Body of pancreas (tissue), 4 donors: ENCODE measurements around the gene HOXB4. TPM values are rescaled to one million over a fixed set of nuclear protein-coding genes. Genes with fewer than 3 reads are reported as not detected.
A peak's percentile ranks its signal among the peaks of the same experiment; 100 is the strongest.

Source experiments
- ATAC-seq: fragments of 150-250 bp; one replicate; pipeline ENCODE4 v1.9.1; 2016
- DNase-seq, 4 donors: peaks; one replicate each; pipeline ENCODE4 v3.0.0-alpha.2; 2019
- H3K27ac ChIP-seq, 4 donors: fragments of 200-600 bp; sonication (generic); 1 replicate in 3 of 4; 2 replicates in 1 of 4; pipeline versions ENCODE4 v1.5.1 to v1.6.1; 2016 to 2019; ENCODE audit warnings: mild to moderate bottlenecking in 1 of 4, mixed read lengths in 1 of 4, moderate library complexity in 1 of 4
- H3K27me3 ChIP-seq, 2 donors: fragments of 200-600 bp; sonication (generic); one replicate each; pipeline ENCODE4 v1.6.0; 2016; ENCODE audit warnings: mild to moderate bottlenecking in 1 of 2
- H3K36me3 ChIP-seq, 2 donors: fragments of 200-600 bp; sonication (generic); replicated peaks in 1 of 2; 2 replicates each; pipeline ENCODE4 v1.5.1; 2016; ENCODE audit warnings: low read depth in 2 of 2; ENCODE audit not compliant: insufficient read depth in 1 of 2
- H3K4me1 ChIP-seq: fragments of 200-600 bp; sonication (generic); one replicate; pipeline ENCODE4 v1.6.0; 2016
- H3K4me3 ChIP-seq, 2 donors: fragments of 200-600 bp; sonication (generic); 1 replicate in 1 of 2; 2 replicates in 1 of 2; pipeline ENCODE4 v1.5.1; 2016 to 2019
- H3K9me3 ChIP-seq, 3 donors: fragments of 200-600 bp; sonication (generic); 1 replicate in 2 of 3; 2 replicates in 1 of 3; pipeline ENCODE4 v1.5.1; 2016
- POLR2A ChIP-seq, 3 donors: fragments of 450-650 bp; IDR thresholded peaks; one replicate each; pipeline ENCODE4 v1.6.1; 2016; ENCODE audit warnings: antibody characterized with exemption in 3 of 3, mild to moderate bottlenecking in 2 of 3
- WGBS, 2 donors: methylation state at CpG; one replicate each; pipeline ENCODE4 v1.1.5; 2017; 5-methylcytosine and 5-hydroxymethylcytosine counted together
- intact Hi-C: fragments of 100-400 bp; cut with DNase I; formaldehyde crosslinking; loops from one replicate; pipeline ENCODE4 v1.15.1; 2023
- total RNA-seq, 2 donors: library from RNA; depleted of rRNA; stranded (reverse); fragments of >200 nt; gene quantifications; one replicate each; pipeline ENCODE4 v1.1.0, GENCODE V29; 2016
- TF ChIP-seq, protein P1 (sequence below), 7 experiments: fragments of 450-650 bp in 4 of 7; fragments of 200-600 bp in 3 of 7; sonication (generic) in 3 of 7; IDR thresholded peaks; one replicate each; pipeline ENCODE4 v1.5.1; 2016 to 2019; ENCODE audit warnings: antibody characterized with exemption in 7 of 7

HOXB4 gene
- total RNA-seq, 2 donors from 2014 or later: 0.26 to 2.3 TPM

DNA sequence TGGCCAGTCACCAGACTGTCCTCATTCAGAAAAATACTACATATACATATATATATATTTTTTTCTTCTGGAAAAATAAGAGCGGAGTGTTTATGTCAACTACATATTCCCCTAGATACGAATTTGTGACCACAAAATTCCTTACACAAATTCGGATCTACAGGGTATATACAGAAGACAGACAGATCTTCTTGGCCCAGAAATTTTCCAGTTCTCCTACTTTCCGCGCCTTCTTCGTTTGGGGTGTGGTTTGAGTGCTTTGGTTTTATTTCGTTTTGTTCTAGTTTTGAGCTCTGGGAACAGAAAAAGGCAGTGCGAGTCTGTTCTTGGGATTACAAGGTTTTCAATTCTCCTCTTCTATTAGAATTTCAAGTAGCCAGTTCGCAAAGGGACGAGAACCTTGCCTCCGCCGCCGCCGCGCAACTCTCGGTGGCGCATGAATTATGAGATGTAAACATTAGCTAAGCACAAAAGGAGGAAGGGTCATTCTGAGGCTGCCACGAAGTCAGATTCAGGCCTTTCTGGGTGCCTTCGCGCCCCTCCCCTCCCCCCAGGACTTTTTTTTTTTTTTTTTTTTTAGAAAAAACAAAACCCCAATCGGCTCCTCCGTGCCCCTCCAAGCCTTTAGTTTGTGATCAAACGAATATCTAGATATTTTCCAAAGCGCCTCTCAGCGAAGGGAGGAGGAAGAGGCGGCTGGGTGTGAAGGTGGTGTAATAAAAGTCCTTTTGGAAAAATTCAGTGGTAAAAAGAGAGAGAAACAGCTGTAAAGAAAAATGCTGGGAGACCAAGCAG lies 1.8 kb upstream of the HOXB4 start:
- Histone ChIP-seq H3K4me3 (no peak overlapping the region), H3K36me3 (no peaks in the 10 kb centered on the region), H3K27me3 (peaks cover 0 to 62% of the 10 kb centered on the region in 2 donors), H3K4me1 (peaks cover 18% of the 10 kb centered on the region), H3K9me3 (no peaks in the 10 kb centered on the region), H3K27ac (peak overlapping the region in 1 of 4 donors; percentile 43)
- intact Hi-C loops: no loop called here
- no peak for TF ChIP-seq POLR2A (IDR thresholded peaks at IDR 0.05)
- TF ChIP-seq, protein P1, sequence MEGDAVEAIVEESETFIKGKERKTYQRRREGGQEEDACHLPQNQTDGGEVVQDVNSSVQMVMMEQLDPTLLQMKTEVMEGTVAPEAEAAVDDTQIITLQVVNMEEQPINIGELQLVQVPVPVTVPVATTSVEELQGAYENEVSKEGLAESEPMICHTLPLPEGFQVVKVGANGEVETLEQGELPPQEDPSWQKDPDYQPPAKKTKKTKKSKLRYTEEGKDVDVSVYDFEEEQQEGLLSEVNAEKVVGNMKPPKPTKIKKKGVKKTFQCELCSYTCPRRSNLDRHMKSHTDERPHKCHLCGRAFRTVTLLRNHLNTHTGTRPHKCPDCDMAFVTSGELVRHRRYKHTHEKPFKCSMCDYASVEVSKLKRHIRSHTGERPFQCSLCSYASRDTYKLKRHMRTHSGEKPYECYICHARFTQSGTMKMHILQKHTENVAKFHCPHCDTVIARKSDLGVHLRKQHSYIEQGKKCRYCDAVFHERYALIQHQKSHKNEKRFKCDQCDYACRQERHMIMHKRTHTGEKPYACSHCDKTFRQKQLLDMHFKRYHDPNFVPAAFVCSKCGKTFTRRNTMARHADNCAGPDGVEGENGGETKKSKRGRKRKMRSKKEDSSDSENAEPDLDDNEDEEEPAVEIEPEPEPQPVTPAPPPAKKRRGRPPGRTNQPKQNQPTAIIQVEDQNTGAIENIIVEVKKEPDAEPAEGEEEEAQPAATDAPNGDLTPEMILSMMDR (IDR thresholded peaks at IDR 0.05): no peak
- DNase-seq (no peak), ATAC-seq (no peak)
- 13 to 15% methylated on average over 26 of the region's 26 CpGs for WGBS, 2 donors

- intact Hi-C loops: no loop called here
- H3K27ac ChIP-seq: peak overlapping the region in 1 of 4 donors; percentile 43
- 14 to 18% methylated on average over 7 of the region's 7 CpGs for WGBS, 2 donors
These were observed 1.3 kb upstream of the HOXB4 start for GRCh38 chr17:48579471-48579759.

DNA sequence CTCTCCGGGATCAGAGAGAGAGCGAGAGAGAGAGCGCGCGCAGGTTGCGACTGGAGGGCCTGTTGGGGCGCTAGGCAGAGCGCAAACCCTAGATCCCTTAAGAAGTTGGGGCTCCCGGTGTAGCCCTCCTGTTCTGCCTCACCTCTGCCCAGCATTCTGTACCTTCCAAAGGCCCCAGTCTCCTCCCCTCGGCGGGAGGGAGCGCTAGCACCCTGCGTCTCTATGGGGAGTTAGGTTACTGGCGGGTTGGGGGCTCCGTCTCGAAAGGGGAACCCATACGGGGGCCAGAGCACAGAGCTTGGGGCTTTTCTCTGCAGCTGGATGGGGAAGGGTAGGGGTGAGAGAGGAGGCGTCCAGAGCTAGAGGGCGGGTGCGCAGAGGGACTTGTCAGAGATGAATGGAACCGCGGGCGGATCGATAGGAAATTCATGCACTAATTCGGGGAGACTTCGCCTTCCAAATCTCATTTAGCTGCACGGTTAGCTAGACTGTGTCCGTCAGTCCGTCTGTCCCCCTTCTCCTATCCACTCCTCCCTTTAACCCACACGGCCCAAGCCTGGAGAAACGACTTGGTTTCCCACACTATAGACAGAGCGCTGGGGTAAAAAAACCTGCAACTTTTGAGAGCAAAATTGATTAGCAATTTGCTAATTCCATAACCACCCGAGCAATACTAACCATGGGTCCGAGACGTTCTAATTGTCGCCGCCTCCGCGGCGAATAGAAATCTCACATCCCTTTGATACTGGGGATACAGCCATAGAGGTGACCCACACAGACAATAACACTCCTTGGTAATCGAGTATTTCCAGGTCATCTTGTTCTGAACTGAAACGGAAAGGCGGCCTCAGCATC lies 693 bp upstream of the HOXB4 start:
- Histone ChIP-seq H3K4me3 (no peak overlapping the region), H3K27me3 (peaks cover 0 to 66% of the 10 kb centered on the region in 2 donors), H3K36me3 (no peaks in the 10 kb centered on the region), H3K27ac (peak overlapping the region in 1 of 4 donors; percentile 43), H3K4me1 (peaks cover 17% of the 10 kb centered on the region), H3K9me3 (no peaks in the 10 kb centered on the region)
- DNase-seq: no peak
- no peak for ATAC-seq
- TF ChIP-seq POLR2A (IDR thresholded peaks at IDR 0.05): no peak
- TF ChIP-seq, protein P1 (IDR thresholded peaks at IDR 0.05): no peak
- intact Hi-C loops: no loop called here
- WGBS, 2 donors: 7 to 15% methylated on average over 42 to 43 of the region's 43 CpGs

More at GRCh38 chr17:48579471-48579759, 1.3 kb upstream of the HOXB4 start:
- no peak for DNase-seq
- H3K36me3 ChIP-seq: no peaks in the 10 kb centered on the region
- peaks cover 17% of the 10 kb centered on the region for H3K4me1 ChIP-seq
- no peaks in the 10 kb centered on the region for H3K9me3 ChIP-seq
- H3K27me3 ChIP-seq: peaks cover 0 to 66% of the 10 kb centered on the region in 2 donors
- no peak for ATAC-seq
- no peak overlapping the region for H3K4me3 ChIP-seq
- TF ChIP-seq, protein P1 (IDR thresholded peaks at IDR 0.05): no peak
- no peak for TF ChIP-seq POLR2A (IDR thresholded peaks at IDR 0.05)

DNA sequence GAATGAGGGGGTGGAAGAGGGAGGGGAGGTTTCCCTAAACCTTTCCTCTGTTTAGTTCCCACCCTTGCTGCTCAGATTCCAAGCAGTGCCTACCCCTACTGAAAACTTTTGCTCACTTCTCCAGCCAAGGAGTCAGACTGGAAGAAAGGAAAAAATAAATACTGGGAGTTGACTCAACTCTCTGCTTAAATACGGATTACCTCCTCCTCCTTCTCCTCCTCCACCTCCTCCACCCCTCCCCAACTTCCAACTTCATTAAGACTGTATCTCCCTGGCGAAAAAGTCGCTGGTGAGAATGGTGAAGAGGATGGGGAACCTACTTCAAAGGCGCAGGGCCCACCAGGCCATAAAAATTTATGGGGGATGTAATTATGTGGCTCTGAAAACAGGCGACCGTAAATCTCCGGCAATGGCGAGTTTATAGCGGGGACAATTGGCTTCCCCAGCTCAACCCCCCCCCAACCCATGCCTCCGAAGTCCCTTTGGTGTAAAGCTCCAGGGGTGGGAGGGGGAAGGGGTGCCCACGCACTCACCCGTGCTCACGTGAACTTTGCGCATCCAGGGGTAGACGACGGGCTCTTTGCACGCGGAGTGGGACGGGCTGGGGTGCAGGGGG lies 712 bp downstream of the HOXB4 start:
- peak overlapping the region in 3 of 4 donors; percentile 4 to 55 (median 50) for H3K27ac ChIP-seq
- H3K9me3 ChIP-seq: no peaks in the 10 kb centered on the region
- H3K36me3 ChIP-seq: no peaks in the 10 kb centered on the region
- TF ChIP-seq, protein P1 (IDR thresholded peaks at IDR 0.05): no peak
- H3K4me1 ChIP-seq: peaks cover 17% of the 10 kb centered on the region
- intact Hi-C loops: no loop called here
- 3 to 4% methylated on average over 10 to 19 of the region's 19 CpGs for WGBS, 2 donors
- H3K27me3 ChIP-seq: peaks cover 0 to 59% of the 10 kb centered on the region in 2 donors
- no peak overlapping the region for H3K4me3 ChIP-seq
- DNase-seq: no peak
- no peak for ATAC-seq
